GM19452 (cell line): ENCODE data around the gene TP53I11.

Experiments used
- ATAC-seq: cut with Tn5 transposase; IDR thresholded peaks from one replicate; pipeline ENCODE4 v1.9.1; 2021; ENCODE audit not compliant: unreplicated experiment

TP53I11 gene

GRCh38 chr11:44950625-44951476 is at the start of gene TP53I11:
TSS of gene TP53I11 (minus strand) at chr11:44950883. CDS start at chr11:44938335, 12,548 bp downstream.
- no peak for ATAC-seq

GRCh38 chr11:44999068-44999467 is 48.4 kb upstream of the TP53I11 start:
- no peak for ATAC-seq

- no peak for ATAC-seq
Observed at GRCh38 chr11:44998051-44998450, 47.4 kb upstream of the TP53I11 start.

GRCh38 chr11:44997566-44997965 is 46.9 kb upstream of the TP53I11 start:
- no peak for ATAC-seq

- ATAC-seq, result no peak
Observed at GRCh38 chr11:44994753-44995152, 44.1 kb upstream of the TP53I11 start.

GRCh38 chr11:44993971-44994704 is 43.5 kb upstream of the TP53I11 start:
- no peak for ATAC-seq

- no peak for ATAC-seq
Observed at GRCh38 chr11:44992774-44993173, 42.1 kb upstream of the TP53I11 start.

- ATAC-seq, result no peak
Observed at GRCh38 chr11:44992181-44992582, 41.5 kb upstream of the TP53I11 start.

- no peak for ATAC-seq
Observed at GRCh38 chr11:44990665-44991064, 40.0 kb upstream of the TP53I11 start.

GRCh38 chr11:44989831-44990566 is 39.3 kb upstream of the TP53I11 start:
- no peak for ATAC-seq

- no peak for ATAC-seq
Observed at GRCh38 chr11:44988981-44989635, 38.4 kb upstream of the TP53I11 start.

GRCh38 chr11:44988111-44988510 is 37.4 kb upstream of the TP53I11 start:
- ATAC-seq, result no peak

- no peak for ATAC-seq
Observed at GRCh38 chr11:44987506-44987905, 36.8 kb upstream of the TP53I11 start.

GRCh38 chr11:44986315-44986714 is 35.6 kb upstream of the TP53I11 start:
- ATAC-seq, result no peak

- ATAC-seq, result no peak
Observed at GRCh38 chr11:44985721-44986120, 35.0 kb upstream of the TP53I11 start.

GRCh38 chr11:44983786-44984185 is 33.1 kb upstream of the TP53I11 start:
- ATAC-seq, result no peak

- ATAC-seq, result no peak
Observed at GRCh38 chr11:44982496-44983062, 31.9 kb upstream of the TP53I11 start.

- ATAC-seq, result no peak
Observed at GRCh38 chr11:44980533-44981427, 30.1 kb upstream of the TP53I11 start.

- no peak for ATAC-seq
Observed at GRCh38 chr11:44979543-44980399, 29.1 kb upstream of the TP53I11 start.
